ENCODE data around the gene INSR.
A peak's percentile ranks its signal among the peaks of the same experiment; 100 is the strongest.
"Not testable (repeated sequence)": the region's sequence is repeated elsewhere in the genome, so short reads cannot be mapped to it uniquely, and the experiment has no call there.

INSR gene

DNA sequence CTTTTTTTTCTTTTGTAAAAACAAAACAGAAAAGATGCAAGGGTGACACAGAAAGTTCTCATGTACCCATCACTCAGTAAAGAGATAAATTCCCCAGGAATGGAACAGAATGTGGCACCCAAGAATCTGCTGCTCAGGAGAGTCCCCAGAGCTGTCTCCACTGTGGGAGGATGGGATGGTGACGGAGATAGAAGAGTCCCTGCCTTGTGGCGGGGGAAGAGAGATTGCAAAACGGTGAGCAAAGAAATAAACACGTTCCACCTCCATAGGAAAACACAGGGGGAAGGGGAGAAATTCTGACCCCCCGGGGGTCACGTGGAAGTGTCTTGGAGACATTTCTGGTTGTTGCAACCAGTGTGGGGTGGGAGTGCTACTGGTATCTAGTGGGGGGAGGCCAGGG is 76.4 kb downstream of the INSR start:
- no peak for DNase-seq

DNA sequence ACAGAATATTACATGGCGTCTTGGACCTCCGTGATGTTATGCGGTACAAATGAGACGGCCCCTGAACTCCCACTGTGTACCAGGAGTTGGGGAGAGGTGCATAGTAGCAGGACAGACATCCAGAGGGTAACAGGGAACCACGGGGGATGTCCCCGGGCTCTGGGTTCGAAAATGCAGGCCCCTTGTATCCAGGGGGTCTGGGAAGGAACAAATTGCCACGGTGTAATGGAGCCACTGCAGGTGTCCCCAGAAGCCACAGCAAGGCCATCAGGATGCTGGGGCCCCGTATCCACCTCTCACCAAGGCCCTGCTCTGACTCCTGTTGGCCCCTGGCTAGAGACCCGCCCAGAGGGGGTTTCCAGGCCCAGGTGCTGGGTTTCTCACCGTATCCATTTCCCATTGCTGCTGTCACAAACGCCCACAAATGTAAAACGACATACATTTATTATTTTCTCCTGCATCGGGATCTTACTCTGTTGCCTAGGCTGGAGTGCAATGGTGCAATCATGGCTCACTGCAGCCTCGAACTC is 77.8 kb downstream of the INSR start:
- DNase-seq: no peak

DNA sequence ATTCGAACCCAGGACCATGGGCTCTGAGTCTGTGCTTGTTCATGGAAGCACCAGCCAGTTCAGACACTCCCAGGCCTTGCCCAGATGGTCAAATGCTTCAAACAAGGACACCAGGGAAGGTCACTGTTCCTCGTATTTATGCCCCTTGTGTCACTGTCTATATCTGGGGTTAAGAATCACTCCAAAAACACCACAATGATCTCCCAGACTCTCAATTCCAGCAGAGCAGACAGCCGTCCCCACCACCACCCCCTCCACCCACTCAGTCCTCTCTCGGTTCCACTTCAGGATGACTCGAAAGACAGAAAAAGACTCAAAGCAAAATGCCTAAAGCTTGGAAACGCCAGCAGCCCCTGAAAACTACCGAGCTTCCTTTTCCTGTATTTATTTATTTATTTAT is 79.0 kb downstream of the INSR start:
- no peak for DNase-seq

DNA sequence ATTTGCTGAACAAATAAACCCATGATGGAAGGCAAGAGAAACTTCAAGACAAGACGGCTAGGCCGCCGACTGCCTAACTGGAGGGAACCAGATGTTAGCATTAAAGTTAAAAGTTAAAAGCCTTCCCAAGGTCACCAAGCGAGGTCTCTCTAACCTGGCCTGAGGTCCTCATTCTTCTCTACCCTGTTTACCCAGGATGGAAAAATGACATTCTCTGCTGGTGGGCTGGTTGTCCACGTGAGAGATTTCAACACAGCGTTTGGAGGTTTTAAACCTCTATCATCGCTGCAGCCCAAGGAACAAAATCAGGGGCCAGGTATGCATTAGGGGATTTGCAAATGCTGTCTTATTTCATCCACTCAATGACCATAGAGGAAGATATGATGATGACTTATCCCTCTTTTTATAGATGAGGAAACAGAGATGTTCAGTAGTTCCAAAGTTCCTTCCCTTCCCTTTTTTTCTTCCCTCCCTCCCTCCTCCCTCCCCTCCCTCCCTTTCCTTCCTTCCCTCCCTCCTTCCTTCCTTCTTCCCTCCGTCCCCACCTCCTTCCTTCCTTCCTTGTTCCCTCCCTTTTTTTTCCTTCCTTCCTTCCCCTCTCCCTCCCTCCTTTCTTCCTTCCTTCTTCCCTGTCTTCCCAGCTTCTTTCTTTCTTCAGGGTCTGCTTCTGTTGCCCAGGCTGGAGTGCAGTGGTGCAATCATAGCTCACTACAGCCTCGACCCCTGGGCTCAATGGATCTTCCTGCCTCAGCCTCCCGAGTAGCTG is 79.7 kb downstream of the INSR start:
- DNase-seq: no peak

DNA sequence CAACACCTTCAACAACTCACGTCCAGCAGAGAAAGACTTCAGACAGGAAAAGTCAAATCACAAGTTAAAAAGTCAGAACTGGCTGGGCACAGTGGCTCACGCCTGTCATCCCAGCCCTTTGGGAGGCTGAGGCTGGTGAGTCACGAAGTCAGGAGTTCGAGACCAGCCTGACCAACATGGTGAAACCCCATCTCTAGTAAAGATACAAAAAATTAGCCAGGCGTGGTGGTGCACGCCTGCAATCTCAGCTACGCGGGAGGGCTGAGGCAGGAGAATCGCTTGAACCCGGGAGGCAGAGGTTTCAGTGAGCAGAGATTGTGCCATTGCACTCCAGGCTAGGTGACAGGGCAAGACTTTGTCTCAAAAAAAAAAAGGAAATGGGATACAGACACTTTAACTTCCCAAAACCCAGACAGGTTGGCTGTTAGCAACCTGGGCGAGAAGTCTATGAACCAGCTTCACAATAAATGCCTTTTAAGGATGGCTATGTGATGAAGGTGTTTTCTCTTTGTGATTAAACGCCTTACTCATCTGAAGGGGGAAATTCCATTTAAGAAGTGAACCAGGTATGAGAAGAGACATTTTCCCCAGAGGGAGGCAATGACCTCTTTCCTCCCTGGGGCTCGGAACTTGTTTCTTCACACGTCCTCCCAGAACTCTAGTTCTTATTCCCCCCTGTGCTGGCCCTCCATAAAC is 80.4 kb downstream of the INSR start:
- no peak for DNase-seq

DNA sequence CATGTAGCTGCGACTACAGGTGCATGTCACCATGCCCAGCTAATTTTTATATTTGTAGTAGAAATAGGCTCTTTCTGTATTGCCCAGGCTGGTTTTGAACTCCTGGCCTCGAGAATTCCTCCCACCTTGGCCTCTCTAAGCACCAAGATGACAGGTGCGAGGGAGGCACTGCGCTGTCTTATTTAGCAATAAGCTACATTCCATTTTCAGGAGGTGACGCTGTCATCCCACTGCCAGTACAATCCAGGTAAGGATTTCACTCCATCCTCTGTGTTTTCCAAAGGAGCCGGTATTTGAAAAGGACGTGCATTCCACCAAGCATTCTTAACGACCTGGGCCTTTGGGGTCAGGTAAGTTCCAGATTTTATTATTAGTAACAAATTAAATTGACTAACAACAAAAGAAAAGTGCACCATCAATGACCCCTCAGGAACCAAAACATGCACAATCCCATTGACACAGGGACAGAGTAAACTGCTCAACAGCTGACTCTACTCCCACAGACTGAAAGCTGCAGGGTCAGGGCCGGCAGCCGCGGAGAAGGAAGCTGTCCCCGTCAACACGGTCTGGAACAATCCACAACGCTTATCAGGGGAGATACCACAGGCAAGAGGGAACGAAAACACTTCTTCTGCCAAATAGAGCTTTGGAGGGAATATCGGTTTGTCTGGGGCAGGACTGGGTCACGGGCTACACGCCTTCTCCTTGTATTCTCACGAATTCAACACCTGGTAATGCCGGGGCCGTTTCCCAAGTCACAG is 82.8 kb downstream of the INSR start:
- DNase-seq: no peak

DNA sequence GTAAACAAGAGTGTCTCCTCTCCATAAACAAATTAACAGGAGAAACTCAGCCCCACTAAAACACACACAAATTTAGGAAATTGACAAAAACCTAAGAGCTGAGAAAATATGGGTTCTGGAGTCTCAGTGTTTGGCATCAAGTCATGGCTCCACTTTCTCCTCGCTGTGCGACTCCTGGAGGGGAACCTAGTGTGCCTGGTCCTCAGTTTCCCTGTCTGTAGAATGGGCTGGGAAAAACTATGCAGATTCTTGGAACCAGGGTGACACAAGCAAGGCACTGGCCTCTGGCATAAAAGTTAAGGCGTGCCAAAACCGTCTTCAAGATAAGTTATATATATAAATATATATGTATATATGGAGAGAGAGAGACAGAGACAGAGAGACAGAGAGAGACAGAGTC is 83.9 kb downstream of the INSR start:
- DNase-seq: no peak

DNA sequence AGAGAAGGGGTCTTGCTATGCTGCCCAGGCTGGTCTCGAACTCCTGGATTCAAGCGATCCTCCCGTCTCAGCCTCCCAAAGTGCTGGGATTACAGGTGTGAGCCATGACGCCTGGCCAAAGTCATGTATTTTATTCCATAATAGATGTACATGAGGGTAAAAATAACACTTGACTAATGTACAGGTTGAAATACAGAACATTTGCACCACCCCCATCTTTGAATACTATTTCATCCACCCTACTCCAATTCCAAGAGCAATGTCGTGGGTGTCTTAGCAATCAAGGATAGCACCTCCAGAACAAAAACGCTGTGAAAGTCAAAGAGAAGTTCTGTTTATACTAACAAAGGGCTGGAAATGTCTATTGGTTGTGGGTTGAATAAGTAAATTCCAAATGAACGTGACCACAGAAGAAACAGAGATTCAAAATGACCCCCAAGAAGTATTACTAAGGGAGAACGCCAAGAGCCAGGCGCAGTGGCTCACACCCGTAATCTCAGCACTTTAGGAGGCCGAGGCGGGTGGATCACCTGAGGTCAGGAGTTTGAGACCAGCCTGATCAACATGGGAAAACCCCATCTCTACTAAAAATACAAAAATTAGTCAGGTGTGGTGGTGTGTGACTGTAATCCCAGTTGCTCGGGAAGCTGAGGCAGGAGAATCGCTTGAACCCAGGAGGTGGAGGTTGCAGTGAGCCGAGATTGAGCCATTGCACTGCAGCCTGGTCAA is 84.5 kb downstream of the INSR start:
- DNase-seq: not testable (repeated sequence)

DNA sequence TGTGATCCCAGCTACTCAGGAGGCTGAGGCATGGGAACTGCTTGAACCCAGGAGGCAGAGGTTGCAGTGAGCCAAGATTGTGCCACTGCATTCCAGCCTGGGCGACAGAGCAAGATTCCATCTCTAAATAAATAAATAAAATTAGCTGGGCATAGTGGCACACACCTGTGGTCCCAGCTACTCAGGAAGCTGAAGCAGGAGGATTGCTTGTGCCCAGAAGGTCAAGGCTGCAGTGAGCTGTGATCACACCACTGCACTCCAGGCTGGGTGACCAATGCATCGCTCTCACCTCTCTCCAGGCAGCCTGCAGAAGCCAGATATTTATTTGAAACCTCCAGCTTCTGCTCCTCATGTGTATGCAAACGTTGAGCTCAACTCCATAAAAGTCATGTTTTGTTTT is 85.2 kb downstream of the INSR start:
- not testable (repeated sequence) for DNase-seq

DNA sequence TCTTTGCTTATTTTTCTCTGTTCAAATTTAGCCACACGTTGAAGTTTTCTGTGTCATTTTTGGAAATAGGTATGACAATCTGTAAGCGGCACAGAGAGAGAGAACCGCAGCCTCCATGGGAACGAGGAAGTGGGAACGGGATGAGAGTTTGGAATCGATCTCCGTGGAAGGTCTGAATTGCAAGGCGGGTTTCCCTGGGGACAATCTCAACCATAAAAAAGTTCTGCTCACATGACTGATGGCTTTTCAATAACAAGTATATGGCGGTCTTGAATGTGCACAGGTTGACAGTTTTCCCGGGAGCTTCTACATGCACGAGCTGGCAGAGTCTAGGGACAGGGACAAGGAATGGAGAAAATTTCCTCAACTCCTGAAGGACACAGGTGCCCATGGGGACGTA is 90.9 kb downstream of the INSR start:
- no peak for DNase-seq

DNA sequence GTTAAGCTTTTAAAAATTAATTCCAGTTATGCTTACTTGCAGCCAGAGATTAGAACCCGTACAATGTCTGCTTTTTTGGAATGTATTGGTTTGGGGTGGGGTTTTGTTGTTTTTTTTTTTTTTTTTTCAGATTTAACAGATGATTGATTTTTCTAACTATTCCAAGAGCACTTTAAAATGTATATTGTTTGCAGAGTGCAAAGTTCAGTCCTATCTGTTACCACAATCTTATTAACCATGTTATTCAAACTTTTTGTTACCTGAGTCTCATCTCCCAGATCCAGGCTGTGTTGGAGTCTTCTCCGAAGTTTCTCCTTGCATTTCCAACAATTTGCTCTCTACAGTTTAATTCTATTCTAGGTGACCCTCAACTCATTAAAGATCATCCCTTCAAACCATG is 91.3 kb downstream of the INSR start:
- no peak for DNase-seq

DNA sequence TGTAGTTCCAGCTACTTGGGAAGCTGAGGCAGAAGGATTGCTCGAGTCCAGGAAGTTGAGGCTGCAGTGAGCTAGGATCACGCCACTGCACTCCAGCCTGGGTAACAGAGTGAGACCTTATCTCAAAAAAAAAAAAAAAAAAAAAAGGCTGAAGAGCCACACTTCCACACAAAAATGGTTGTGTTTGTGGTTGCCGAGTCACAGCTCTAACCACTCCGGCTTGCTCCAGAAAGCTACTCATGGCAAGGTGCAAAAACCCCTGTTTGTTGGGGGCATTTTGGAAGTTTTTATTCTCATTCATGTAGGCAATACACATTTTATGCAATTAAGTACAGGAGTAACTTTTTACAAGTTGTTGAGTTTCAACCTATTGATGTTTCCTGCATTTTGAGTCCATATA is 93.5 kb downstream of the INSR start:
- no peak for DNase-seq

DNA sequence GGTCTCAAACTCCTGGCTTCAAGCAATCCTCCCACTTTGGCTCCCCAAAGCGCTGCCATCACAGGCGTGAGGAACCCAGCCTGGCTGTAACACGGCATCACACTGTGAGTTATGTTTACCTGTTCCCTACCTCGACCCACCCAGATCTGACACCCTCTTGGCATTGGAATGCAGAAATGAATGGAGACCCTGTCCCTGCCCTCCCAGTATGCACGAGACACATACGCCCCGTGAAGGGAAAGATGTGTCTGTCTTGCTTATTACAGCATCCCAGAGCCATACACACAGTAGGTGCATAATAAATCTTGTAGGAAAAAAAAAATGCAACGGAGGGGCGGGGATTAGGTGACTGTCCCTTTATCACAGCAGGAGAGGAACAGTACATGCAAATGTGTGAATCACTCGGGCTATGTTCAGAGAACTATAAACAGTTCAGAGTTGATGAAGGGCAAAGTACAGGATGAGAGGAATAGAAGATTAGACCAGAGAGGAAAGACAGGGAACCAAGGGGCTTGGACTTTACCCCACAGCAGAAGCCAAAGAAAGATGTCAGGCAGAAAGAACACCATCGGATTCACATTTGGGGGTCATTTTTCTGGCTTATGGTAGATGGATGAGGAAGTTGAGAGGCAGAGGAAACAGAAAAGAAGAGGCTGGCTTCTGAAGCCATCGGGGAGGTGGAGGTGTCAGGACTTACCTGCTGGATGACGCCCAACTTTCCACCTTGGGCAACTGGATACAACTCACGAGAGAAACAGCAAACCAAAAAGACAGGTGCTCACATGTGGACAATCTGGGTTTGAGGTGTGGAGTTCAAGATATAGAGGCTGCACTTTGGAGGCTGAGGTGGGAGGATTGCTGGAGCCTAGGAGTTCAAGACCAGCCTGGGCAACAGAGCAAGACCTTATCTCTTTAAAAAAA is 94.3 kb downstream of the INSR start:
- DNase-seq: no peak

DNA sequence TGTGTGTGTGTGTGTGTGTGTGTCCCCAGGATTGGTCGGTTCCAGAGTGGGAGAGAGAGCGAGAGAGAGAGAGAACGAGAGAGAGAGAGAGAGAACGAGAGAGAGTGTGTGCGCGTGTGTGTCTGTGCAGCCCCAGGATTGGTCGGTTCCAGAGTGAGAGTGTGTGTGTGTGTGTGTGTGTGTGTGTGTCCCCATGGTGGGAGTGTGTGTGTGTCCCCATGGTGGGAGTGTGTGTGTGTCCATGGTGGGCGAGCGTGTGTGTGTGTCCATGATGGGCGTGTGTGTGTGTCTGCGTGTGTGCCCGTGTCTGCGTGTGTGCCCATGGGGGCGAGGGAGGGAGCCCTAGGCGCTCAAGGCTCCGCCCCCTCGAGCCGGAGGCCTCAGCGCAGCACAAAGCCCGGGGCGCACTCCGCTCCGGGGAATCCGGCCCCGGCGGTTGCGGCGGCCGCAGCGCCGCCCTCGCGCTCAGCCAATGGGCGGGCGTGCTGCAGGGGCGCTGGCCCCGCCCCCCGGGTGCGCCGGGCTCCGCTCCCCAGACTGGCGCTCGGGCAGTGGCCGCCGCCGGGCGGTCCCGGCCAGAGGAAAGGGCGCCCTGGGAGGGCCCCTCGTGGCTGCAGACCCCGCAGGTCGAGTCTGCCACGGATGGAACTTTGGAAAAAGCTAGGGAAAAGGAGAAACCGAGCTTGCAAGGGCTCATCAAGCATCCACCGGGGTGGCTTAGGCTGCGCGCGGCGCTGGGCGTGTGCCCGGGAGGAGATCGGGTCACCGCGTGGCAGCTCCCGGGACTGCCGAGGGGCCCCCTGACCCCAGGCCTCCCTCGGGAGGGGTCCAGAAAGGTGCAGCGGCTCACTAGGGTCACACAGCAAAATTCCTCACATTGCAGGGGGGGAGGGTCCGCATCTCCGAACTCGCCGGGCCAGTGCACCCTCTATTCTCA is 96.2 kb downstream of the INSR start:
- peak; percentile 87 for DNase-seq

DNA sequence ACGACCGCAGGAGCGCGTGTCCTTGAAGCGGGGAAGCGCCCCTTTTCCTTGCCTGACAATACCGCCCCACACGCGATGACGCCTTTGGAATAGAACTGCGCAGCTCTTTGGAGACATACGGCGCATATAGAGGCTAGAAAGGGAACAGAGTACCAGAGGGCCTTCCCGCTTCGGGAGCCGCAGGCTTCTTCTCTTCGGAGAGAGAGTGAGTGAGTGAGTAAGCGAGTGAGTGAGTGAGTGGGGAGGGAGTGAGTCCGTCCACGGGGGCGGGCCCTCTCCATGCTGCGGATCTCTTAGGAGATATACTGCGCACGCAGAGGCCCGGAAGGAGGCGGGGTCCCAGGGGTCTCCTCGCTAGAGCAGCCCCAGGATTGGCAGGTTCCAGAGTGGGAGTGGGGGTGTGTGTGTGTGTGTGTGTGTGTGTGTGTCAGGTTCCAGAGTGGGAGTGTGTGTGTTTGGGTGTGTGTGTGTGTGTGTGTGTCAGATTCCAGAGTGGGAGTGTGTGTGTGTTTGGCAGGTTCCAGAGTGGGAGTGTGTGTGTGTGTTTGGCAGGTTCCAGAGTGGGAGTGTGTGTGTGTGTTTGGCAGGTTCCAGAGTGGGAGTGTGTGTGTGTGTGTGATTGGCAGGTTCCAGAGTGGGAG is 97.0 kb downstream of the INSR start:
- DNase-seq: peak; percentile 79

DNA sequence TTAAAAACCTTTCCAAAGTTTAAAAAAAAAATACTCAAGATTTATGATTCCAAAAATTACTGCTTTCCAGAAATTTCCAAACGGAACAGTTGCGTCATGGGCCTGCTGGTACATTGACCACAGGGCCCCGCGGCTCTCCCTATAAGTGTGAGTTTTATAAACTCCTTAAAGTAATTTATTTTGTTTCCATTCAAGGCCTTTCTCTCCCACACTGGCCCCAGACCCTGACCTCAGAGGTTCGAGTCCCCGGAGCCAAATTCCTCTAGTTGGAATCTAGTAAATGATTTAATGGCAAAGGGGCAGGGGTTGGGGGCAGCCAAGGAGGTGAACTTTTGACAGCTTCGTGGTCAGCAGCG is 97.5 kb downstream of the INSR start:
- DNase-seq: no peak

DNA sequence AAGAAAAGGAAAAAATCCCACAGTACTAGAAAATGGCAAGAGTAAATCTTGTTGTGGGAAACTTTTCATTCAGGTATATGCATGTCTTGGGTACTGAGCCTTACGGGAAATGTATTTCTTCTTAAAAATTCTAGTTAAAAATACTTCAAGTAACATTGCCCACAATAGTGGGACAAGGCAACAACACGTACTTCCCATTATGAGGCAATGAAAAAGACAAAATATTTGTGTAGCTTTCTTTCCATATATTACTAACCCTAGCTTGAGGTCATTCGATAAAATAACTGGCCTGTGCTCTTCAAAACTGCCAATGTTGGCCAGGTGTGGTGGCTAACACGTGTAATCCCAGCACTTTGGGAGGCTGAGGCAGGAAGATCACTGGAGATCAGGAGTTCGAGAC is 99.2 kb downstream of the INSR start:
- no peak for DNase-seq

DNA sequence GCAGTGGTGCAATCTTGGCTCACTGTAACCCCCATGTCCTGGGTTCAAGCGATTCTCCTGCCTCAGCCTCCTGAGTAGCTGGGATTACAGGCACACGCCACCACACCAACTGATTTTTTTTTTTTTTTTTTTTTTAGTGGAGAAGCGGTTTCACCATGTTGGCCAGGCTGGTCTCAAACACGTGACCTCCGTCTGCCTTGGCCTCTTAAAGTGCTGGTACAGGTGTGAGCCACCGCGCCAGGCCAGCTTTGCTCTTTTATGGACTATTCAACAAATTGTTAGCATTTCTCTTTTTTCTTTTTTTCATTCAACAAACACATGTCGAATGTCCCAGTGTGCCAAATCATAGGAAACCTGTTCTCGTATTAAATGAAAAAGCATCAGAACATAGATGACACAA is 99.6 kb downstream of the INSR start:
- DNase-seq: no peak

DNA sequence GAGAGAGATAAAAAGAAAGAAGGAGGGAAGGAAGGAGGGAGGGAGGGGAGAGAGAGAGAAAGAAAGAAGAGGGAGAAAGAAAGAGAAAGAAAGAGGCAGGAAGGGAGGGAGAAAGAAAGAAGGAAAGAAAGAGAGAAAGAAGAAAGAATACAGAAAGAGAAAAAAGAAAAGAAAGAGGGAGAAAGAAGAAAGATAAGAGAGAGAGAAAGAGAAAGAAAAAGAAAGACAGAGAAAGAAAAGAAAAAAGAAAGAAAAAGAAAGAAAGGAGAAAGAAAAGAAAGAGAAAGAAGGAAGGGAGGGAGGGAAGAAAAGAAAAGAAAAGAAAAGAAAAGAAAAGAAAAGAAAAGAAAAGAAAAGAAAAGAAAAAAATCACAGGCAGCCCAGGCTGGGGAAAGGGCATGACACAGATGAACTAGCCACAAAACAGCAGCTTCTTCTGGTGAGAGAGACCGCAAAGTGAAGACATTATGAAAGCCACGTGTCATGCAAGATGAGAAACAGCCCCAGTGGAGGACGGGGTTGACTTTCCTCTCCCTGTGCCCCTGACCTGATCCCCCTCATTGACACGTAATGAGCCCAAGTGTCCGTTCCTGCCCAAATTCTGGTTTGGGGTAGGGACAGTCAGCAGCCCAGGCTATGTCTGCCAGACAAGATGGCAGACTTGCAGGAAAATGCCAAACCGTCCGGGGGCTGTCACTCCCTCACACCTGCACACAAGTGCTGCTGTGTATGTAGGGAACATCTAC is 102.1 kb downstream of the INSR start:
- DNase-seq: no peak
